DND-41 (cell line): Measurements from ENCODE around the gene SLC6A12.

ENCODE experiments used
- CTCF ChIP-seq: IDR thresholded peaks from 2 replicates; pipeline ENCODE4 v1.5.1; 2012; ENCODE audit warnings: borderline replicate concordance, low read length, moderate library complexity, mild to moderate bottlenecking; ENCODE audit not compliant: poor library complexity, severe bottlenecking; ENCODE audit errors: extremely low read depth
- EZH2 ChIP-seq: IDR thresholded peaks from 3 replicates; pipeline ENCODE4 v1.6.1; 2012; ENCODE audit warnings: borderline replicate concordance, low read depth, mild to moderate bottlenecking, moderate library complexity, low read length, inconsistent platforms; ENCODE audit not compliant: severe bottlenecking

GRCh38 chr12:238116-238515 lies 24.2 kb upstream of the SLC6A12 start:
- TF ChIP-seq EZH2 (no peak), CTCF (no peak)
